SK-N-SH (cell line): ENCODE measurements around the gene LSMEM2. TPM values are rescaled to one million over a fixed set of nuclear protein-coding genes. Genes with fewer than 3 reads are reported as not detected.

ENCODE experiments used
- CTCF ChIA-PET: fragments of 300-600, 350-600 bp; formaldehyde crosslinking; extraction: SDS; loops from one replicate; lab custom pipeline; 2021; lab: Yijun Ruan, JAX
- POLR2A ChIA-PET: fragments of 350-600 bp; sonication (Branson Sonifier 250); formaldehyde crosslinking; extraction: SDS; loops from one replicate; lab custom pipeline; 2020; ENCODE audit warnings: antibody characterized with exemption, inconsistent platforms; lab: Yijun Ruan, JAX
- DNase-seq: peaks from one replicate; pipeline ENCODE4 v3.0.0; 2012
- H2AFZ ChIP-seq: fragments of 200-600 bp; sonication (generic); 2 replicates; pipeline ENCODE4 v1.8.1; 2016; ENCODE audit warnings: antibody characterized with exemption, mild to moderate bottlenecking, low read depth
- H3F3A ChIP-seq: fragments of 200-600 bp; sonication (generic); replicated peaks from 2 replicates; pipeline ENCODE3; 2016; ENCODE audit warnings: antibody characterized with exemption, mild to moderate bottlenecking; ENCODE audit not compliant: insufficient read depth
- H3K27ac ChIP-seq, 2 experiments: fragments of 200-500 bp in 1 of 2; fragments of 200-600 bp in 1 of 2; sonication (Bioruptor generic) in 1 of 2; sonication (generic), shearing (Covaris generic) in 1 of 2; 2 replicates each; pipeline versions ENCODE4 v1.5.1 to v1.6.1; 2014 to 2016; ENCODE audit warnings: low read depth in 2 of 2, inconsistent platforms in 1 of 2, low read length in 1 of 2, mild to moderate bottlenecking in 1 of 2, mixed read lengths in 1 of 2
- H3K27me3 ChIP-seq: fragments of 200-600 bp; sonication (generic), shearing (Covaris generic); 2 replicates; pipeline ENCODE4 v1.6.1; 2016; ENCODE audit warnings: mixed run types; ENCODE audit not compliant: insufficient read depth
- H3K36me3 ChIP-seq, 2 experiments: fragments of 200-500 bp in 1 of 2; fragments of 200-600 bp in 1 of 2; sonication (Bioruptor generic) in 1 of 2; sonication (generic) in 1 of 2; replicated peaks in 1 of 2; 2 replicates each; pipeline versions ENCODE3 to v1.5.1; 2014 to 2016; ENCODE audit warnings: low read length in 1 of 2, mild to moderate bottlenecking in 1 of 2; ENCODE audit not compliant: insufficient read depth in 2 of 2, control insufficient read depth in 1 of 2
- H3K4me1 ChIP-seq, 2 experiments: fragments of 200-500 bp in 1 of 2; fragments of 200-600 bp in 1 of 2; sonication (Bioruptor generic) in 1 of 2; sonication (generic), shearing (Covaris generic) in 1 of 2; 2 replicates each; pipeline versions ENCODE4 v1.5.1 to v1.6.1; 2014 to 2016; ENCODE audit warnings: low read depth in 1 of 2, low read length in 1 of 2, mixed run types in 1 of 2; ENCODE audit not compliant: insufficient read depth in 2 of 2, control insufficient read depth in 1 of 2
- H3K4me2 ChIP-seq: fragments of 200-600 bp; sonication (generic), shearing (Covaris generic); 2 replicates; pipeline ENCODE4 v1.6.1; 2017; ENCODE audit warnings: mixed run types
- H3K4me3 ChIP-seq, 2 experiments: fragments of 200-500 bp in 1 of 2; fragments of 200-600 bp in 1 of 2; sonication (Bioruptor generic) in 1 of 2; sonication (generic), shearing (Covaris generic) in 1 of 2; 2 replicates each; pipeline versions ENCODE4 v1.5.1 to v1.8.1; 2014 to 2016; ENCODE audit warnings: low read depth in 2 of 2, inconsistent platforms in 1 of 2, low read length in 1 of 2, mild to moderate bottlenecking in 1 of 2, mixed read lengths in 1 of 2, moderate library complexity in 1 of 2
- H3K79me2 ChIP-seq: fragments of 200-600 bp; sonication (generic); 2 replicates; pipeline ENCODE4 v1.8.1; 2017; ENCODE audit warnings: mild to moderate bottlenecking; ENCODE audit not compliant: insufficient read depth
- H3K9ac ChIP-seq: fragments of 200-600 bp; sonication (generic); 2 replicates; pipeline ENCODE4 v1.6.1; 2017; ENCODE audit warnings: mixed run types
- H3K9me2 ChIP-seq: fragments of 200-600 bp; sonication (generic); 2 replicates; pipeline ENCODE4 v1.6.1; 2017; ENCODE audit warnings: mixed run types
- H3K9me3 ChIP-seq: fragments of 200-600 bp; sonication (generic); 2 replicates; pipeline ENCODE4 v1.6.1; 2017; ENCODE audit warnings: mixed run types, mild to moderate bottlenecking, moderate library complexity
- H4K20me1 ChIP-seq: fragments of 200-600 bp; sonication (generic); 2 replicates; pipeline ENCODE4 v1.6.1; 2017; ENCODE audit warnings: mild to moderate bottlenecking, mixed run types; ENCODE audit not compliant: insufficient read depth
- ELF1 ChIP-seq: IDR thresholded peaks from 2 replicates; pipeline ENCODE4 v1.4.0; 2012
- EZH2phosphoT487 ChIP-seq: fragments of 200-600 bp; sonication (generic); IDR thresholded peaks from 2 replicates; pipeline ENCODE4 v1.6.1; 2017; ENCODE audit warnings: low read depth, mixed run types, mild to moderate bottlenecking, antibody characterized with exemption, moderate library complexity, borderline replicate concordance
- FOXJ3 ChIP-seq: sonication (generic); formaldehyde crosslinking; IDR thresholded peaks from 2 replicates; pipeline ENCODE4 v1.5.1; 2020; ENCODE audit warnings: mild to moderate bottlenecking, missing genetic modification reagents
- GABPA ChIP-seq: IDR thresholded peaks from 2 replicates; pipeline ENCODE4 v1.4.0; 2012; ENCODE audit warnings: low read depth, mild to moderate bottlenecking
- IRF3 ChIP-seq: fragments of 150-350 bp; IDR thresholded peaks from 2 replicates; pipeline ENCODE4 v1.6.1; 2016; ENCODE audit warnings: mild to moderate bottlenecking, low read depth, low read length
- NRF1 ChIP-seq: IDR thresholded peaks from 2 replicates; pipeline ENCODE4 v1.6.1; 2012; ENCODE audit warnings: low read depth, mild to moderate bottlenecking, low read length
- RAD21 ChIP-seq: IDR thresholded peaks from 2 replicates; pipeline ENCODE4 v1.6.1; 2012; ENCODE audit warnings: mild to moderate bottlenecking, low read length
- RXRA ChIP-seq: IDR thresholded peaks from 2 replicates; pipeline ENCODE4 v1.4.0; 2012; ENCODE audit warnings: low read depth, mild to moderate bottlenecking, borderline replicate concordance
- SMC3 ChIP-seq: IDR thresholded peaks from 2 replicates; pipeline ENCODE4 v1.6.1; 2012; ENCODE audit warnings: low read depth, low read length, improper control_type of control experiment
- TEAD4 ChIP-seq: IDR thresholded peaks from 2 replicates; pipeline ENCODE4 v1.4.0; 2012; ENCODE audit warnings: mild to moderate bottlenecking, borderline replicate concordance; ENCODE audit not compliant: insufficient read depth
- USF2 ChIP-seq: fragments of 150-350 bp; IDR thresholded peaks from 2 replicates; pipeline ENCODE4 v1.6.1; 2017; ENCODE audit warnings: antibody characterized with exemption, low read length, low read depth, borderline replicate concordance
- WGBS: methylation state at CpG from one replicate; pipeline ENCODE4 v1.1.6; 2017; ENCODE audit warnings: low lambda C conversion rate; 5-methylcytosine and 5-hydroxymethylcytosine counted together
- polyA plus RNA-seq, 3 experiments: library from polyadenylated mRNA; depleted of rRNA; stranded (reverse); fragments of >200 nt; gene quantifications; 2 replicates each; pipeline ENCODE4 v1.2.3, GENCODE V29; 2012
- TF ChIP-seq, protein P1 (sequence below): IDR thresholded peaks from 2 replicates; pipeline ENCODE4; 2012
- TF ChIP-seq, protein P2 (sequence below): IDR thresholded peaks from 2 replicates; pipeline ENCODE4 v1.4.0; 2012; ENCODE audit warnings: low read depth, borderline replicate concordance
- TF ChIP-seq, protein P3 (sequence below): IDR thresholded peaks from 2 replicates; pipeline ENCODE4 v1.6.1; 2012; ENCODE audit warnings: mild to moderate bottlenecking, low read depth, low read length, moderate library complexity

The LSMEM2 gene
- polyA plus RNA-seq, 1 of the 3 experiments (the other 2 are of a cell fraction) = 0.03 TPM

- peak; percentile 71 for DNase-seq
- no peaks in the 10 kb centered on the region for H3K9me2 ChIP-seq
- H3K9ac ChIP-seq = no peak overlapping the region
- no peaks in the 10 kb centered on the region for H3K9me3 ChIP-seq
- TF ChIP-seq RAD21 = no peak
- no peak for TF ChIP-seq RXRA
- TF ChIP-seq, protein P1, sequence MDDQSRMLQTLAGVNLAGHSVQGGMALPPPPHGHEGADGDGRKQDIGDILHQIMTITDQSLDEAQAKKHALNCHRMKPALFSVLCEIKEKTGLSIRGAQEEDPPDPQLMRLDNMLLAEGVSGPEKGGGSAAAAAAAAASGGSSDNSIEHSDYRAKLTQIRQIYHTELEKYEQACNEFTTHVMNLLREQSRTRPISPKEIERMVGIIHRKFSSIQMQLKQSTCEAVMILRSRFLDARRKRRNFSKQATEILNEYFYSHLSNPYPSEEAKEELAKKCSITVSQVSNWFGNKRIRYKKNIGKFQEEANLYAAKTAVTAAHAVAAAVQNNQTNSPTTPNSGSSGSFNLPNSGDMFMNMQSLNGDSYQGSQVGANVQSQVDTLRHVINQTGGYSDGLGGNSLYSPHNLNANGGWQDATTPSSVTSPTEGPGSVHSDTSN = no peak
- no peak for TF ChIP-seq SMC3
- TF ChIP-seq IRF3 = no peak
- H3K4me3 ChIP-seq = peak overlapping the region in 1 of 2 experiments; percentile 1; a peak in 1 of 4 replicates
- H3K4me1 ChIP-seq = peaks cover under 1 to 12% of the 10 kb centered on the region in 2 experiments; a peak in 2 of 4 replicates
- WGBS = 24% methylated on average over 39 of the region's 65 CpGs
- H3F3A ChIP-seq = peaks cover 14% of the 10 kb centered on the region
- H2AFZ ChIP-seq = no peak overlapping the region
- no peaks in the 10 kb centered on the region for H4K20me1 ChIP-seq
- no peak overlapping the region for H3K4me2 ChIP-seq
- CTCF ChIA-PET = interaction anchor here (0.6 to 12.2 kb wide), 36 partner anchors 9 to 275 kb away, joined by 3 to 206 read pairs (median 5); partner anchors contain the start of gene GNAT1
- 0 out of 2 replicates have a peak, but pooled peaks cover 16% of the 10 kb centered on the region for H3K27me3 ChIP-seq
- no peak overlapping the region for H3K27ac ChIP-seq
- POLR2A ChIA-PET = no interaction called here
- H3K36me3 ChIP-seq = no peaks in the 10 kb centered on the region
- no peaks in the 10 kb centered on the region for H3K79me2 ChIP-seq
These were observed 3.5 kb upstream of the LSMEM2 start for GRCh38 chr3:50275141-50275995.

DNA sequence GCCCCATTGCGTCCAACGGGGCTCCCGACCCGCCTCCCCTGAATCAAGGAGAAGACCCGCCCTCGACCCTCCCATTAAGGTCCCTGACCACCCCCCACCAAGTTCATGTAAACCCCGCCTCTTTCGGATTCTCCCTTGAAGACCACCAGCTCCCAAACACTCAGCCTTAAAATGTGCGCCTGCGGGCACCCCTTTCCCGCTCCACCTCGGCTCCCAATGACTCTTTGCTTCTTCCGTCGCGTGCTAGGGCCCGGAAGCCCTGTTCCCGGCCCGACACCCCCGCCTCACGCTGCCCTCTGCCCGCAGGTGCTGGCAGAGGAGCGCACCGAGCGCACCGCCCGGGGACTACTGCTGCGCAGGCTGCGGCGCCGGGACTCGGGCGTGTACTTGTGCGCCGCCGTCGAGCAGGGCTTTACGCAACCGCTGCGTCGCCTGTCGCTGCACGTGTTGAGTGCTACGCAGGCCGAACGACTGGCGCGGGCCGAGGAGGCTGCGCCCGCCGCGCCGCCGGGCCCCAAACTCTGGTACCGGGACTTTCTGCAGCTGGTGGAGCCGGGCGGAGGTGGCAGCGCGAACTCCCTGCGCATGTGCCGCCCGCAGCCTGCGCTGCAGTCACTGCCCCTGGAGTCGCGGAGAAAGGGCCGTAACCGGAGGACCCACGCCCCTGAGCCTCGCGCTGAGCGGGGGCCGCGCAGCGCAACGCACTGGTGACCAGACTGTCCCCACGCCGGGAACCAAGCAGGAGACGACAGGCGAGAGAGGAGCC lies 2.7 kb upstream of the LSMEM2 start:
- 62% methylated on average over 45 of the region's 79 CpGs for WGBS
- Histone ChIP-seq H2AFZ (no peak overlapping the region), H3K27me3 (0 out of 2 replicates have a peak, but pooled peaks cover 16% of the 10 kb centered on the region), H3K4me1 (peaks cover 0 to 11% of the 10 kb centered on the region in 2 experiments; a peak in 1 of 4 replicates), H4K20me1 (no peaks in the 10 kb centered on the region), H3K79me2 (no peaks in the 10 kb centered on the region), H3K4me2 (no peak overlapping the region), H3K9me3 (no peaks in the 10 kb centered on the region), H3K9me2 (no peaks in the 10 kb centered on the region), H3K27ac (no peak overlapping the region), H3K9ac (no peak overlapping the region), H3F3A (peaks cover 14% of the 10 kb centered on the region), H3K4me3 (no peak overlapping the region), H3K36me3 (no peaks in the 10 kb centered on the region)
- no peak for DNase-seq
- ChIA-PET POLR2A (no interaction called here), CTCF (interaction anchor here (1.0 to 12.2 kb wide), 13 partner anchors 8 to 162 kb away, joined by 3 to 206 read pairs (median 11); partner anchors contain the start of genes GNAT1, HYAL3 and NAA80)
- TF ChIP-seq ELF1 = no peak
- no peak for TF ChIP-seq FOXJ3 (CRISPR knock-in tag)
- TF ChIP-seq EZH2phosphoT487 = no peak
- TF ChIP-seq, protein P2, sequence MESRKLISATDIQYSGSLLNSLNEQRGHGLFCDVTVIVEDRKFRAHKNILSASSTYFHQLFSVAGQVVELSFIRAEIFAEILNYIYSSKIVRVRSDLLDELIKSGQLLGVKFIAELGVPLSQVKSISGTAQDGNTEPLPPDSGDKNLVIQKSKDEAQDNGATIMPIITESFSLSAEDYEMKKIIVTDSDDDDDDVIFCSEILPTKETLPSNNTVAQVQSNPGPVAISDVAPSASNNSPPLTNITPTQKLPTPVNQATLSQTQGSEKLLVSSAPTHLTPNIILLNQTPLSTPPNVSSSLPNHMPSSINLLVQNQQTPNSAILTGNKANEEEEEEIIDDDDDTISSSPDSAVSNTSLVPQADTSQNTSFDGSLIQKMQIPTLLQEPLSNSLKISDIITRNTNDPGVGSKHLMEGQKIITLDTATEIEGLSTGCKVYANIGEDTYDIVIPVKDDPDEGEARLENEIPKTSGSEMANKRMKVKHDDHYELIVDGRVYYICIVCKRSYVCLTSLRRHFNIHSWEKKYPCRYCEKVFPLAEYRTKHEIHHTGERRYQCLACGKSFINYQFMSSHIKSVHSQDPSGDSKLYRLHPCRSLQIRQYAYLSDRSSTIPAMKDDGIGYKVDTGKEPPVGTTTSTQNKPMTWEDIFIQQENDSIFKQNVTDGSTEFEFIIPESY = no peak
- TF ChIP-seq, protein P3, sequence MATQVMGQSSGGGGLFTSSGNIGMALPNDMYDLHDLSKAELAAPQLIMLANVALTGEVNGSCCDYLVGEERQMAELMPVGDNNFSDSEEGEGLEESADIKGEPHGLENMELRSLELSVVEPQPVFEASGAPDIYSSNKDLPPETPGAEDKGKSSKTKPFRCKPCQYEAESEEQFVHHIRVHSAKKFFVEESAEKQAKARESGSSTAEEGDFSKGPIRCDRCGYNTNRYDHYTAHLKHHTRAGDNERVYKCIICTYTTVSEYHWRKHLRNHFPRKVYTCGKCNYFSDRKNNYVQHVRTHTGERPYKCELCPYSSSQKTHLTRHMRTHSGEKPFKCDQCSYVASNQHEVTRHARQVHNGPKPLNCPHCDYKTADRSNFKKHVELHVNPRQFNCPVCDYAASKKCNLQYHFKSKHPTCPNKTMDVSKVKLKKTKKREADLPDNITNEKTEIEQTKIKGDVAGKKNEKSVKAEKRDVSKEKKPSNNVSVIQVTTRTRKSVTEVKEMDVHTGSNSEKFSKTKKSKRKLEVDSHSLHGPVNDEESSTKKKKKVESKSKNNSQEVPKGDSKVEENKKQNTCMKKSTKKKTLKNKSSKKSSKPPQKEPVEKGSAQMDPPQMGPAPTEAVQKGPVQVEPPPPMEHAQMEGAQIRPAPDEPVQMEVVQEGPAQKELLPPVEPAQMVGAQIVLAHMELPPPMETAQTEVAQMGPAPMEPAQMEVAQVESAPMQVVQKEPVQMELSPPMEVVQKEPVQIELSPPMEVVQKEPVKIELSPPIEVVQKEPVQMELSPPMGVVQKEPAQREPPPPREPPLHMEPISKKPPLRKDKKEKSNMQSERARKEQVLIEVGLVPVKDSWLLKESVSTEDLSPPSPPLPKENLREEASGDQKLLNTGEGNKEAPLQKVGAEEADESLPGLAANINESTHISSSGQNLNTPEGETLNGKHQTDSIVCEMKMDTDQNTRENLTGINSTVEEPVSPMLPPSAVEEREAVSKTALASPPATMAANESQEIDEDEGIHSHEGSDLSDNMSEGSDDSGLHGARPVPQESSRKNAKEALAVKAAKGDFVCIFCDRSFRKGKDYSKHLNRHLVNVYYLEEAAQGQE = no peak
- no peak for TF ChIP-seq GABPA
- TF ChIP-seq TEAD4 = no peak
- TF ChIP-seq RAD21 = no peak
- no peak for TF ChIP-seq NRF1
- TF ChIP-seq USF2 = no peak
- no peak for TF ChIP-seq RXRA
